Suprapubic skin (tissue), 4 donors: Measurements from ENCODE around the gene CFAP99. TPM values are rescaled to one million over a fixed set of nuclear protein-coding genes. Genes with fewer than 3 reads are reported as not detected.

Experiments used
- DNase-seq, 2 donors: peaks; one replicate each; pipeline ENCODE4 v3.0.0-alpha.2; 2019; ENCODE audit warnings: low spot score in 2 of 2
- H3K27ac ChIP-seq: fragments of 200-600 bp; sonication (generic); one replicate; pipeline ENCODE4 v1.5.1; 2019
- H3K27me3 ChIP-seq: fragments of 200-600 bp; sonication (generic); one replicate; pipeline ENCODE4 v1.5.1; 2019
- H3K36me3 ChIP-seq: fragments of 200-600 bp; sonication (generic); one replicate; pipeline ENCODE4 v1.5.1; 2019
- H3K4me1 ChIP-seq: fragments of 200-600 bp; sonication (generic); one replicate; pipeline ENCODE4 v1.5.1; 2019
- H3K4me3 ChIP-seq: fragments of 200-600 bp; sonication (generic); one replicate; pipeline ENCODE4 v1.5.1; 2019; ENCODE audit warnings: mild to moderate bottlenecking
- H3K9me3 ChIP-seq: fragments of 200-600 bp; sonication (generic); one replicate; pipeline ENCODE4 v1.5.1; 2019
- EP300 ChIP-seq: sonication (generic); formaldehyde crosslinking; IDR thresholded peaks from one replicate; pipeline ENCODE4 v1.6.1; 2017; ENCODE audit warnings: antibody characterized with exemption
- POLR2A ChIP-seq, 2 donors: fragments of 450-650 bp; IDR thresholded peaks; one replicate each; pipeline ENCODE4 v1.6.1; 2017; ENCODE audit warnings: antibody characterized with exemption in 2 of 2, mild to moderate bottlenecking in 2 of 2, moderate library complexity in 2 of 2
- POLR2AphosphoS5 ChIP-seq, 3 donors: sonication (generic); formaldehyde crosslinking; IDR thresholded peaks; one replicate each; pipeline ENCODE4 v1.6.1; 2017; ENCODE audit warnings: antibody characterized with exemption in 3 of 3
- WGBS: methylation state at CpG from one replicate; pipeline ENCODE4 v1.1.5; 2018; 5-methylcytosine and 5-hydroxymethylcytosine counted together
- total RNA-seq, 4 donors: library from RNA; depleted of rRNA; stranded (reverse); fragments of >200 nt; gene quantifications; one replicate each; pipeline ENCODE4 v1.1.0, GENCODE V29; 2016
- TF ChIP-seq, protein P1 (sequence below), 2 donors: fragments of 200-600 bp in 1 of 2; fragments of 450-650 bp in 1 of 2; sonication (generic) in 1 of 2; IDR thresholded peaks; one replicate each; pipeline ENCODE4 v1.5.1; 2016 to 2019; ENCODE audit warnings: antibody characterized with exemption in 2 of 2, mild to moderate bottlenecking in 1 of 2, moderate library complexity in 1 of 2

The CFAP99 gene
- total RNA-seq, 4 donors from 2014 or later: not detected

DNA sequence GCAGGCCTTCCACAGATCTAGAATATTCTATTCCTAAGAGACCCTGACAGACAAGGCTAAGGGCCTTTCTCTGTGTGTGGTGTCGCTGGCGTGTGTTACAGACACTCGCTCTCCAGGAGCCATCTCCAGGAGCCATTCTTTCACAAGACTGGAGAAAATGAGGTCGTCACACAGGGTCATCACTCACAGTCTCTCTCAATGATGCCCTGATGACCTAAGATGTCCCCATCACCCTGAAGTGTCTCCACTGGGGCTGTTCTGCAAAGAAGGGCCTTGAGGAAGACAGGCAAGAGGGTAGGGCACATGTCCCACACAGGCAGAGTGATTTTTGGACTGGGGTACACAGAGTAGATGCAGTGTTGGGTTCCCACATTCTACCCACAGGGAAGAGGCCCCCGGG is 35.0 kb upstream of the CFAP99 start:
- no peaks in the 10 kb centered on the region for H3K9me3 ChIP-seq
- no peak overlapping the region for H3K4me3 ChIP-seq
- H3K27me3 ChIP-seq: no peaks in the 10 kb centered on the region
- no peak overlapping the region for H3K27ac ChIP-seq
- peaks cover 2% of the 10 kb centered on the region for H3K4me1 ChIP-seq
- 95% methylated on average over 5 of the region's 5 CpGs for WGBS
- H3K36me3 ChIP-seq: no peaks in the 10 kb centered on the region
- TF ChIP-seq EP300 (no peak), POLR2A (IDR thresholded peaks at IDR 0.05) (no peak)
- TF ChIP-seq, protein P1, sequence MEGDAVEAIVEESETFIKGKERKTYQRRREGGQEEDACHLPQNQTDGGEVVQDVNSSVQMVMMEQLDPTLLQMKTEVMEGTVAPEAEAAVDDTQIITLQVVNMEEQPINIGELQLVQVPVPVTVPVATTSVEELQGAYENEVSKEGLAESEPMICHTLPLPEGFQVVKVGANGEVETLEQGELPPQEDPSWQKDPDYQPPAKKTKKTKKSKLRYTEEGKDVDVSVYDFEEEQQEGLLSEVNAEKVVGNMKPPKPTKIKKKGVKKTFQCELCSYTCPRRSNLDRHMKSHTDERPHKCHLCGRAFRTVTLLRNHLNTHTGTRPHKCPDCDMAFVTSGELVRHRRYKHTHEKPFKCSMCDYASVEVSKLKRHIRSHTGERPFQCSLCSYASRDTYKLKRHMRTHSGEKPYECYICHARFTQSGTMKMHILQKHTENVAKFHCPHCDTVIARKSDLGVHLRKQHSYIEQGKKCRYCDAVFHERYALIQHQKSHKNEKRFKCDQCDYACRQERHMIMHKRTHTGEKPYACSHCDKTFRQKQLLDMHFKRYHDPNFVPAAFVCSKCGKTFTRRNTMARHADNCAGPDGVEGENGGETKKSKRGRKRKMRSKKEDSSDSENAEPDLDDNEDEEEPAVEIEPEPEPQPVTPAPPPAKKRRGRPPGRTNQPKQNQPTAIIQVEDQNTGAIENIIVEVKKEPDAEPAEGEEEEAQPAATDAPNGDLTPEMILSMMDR (IDR thresholded peaks at IDR 0.05): no peak
- no peak for DNase-seq

- no peak overlapping the region for H3K4me3 ChIP-seq
- DNase-seq: no peak
- H3K4me1 ChIP-seq: peaks cover 6% of the 10 kb centered on the region
- no peaks in the 10 kb centered on the region for H3K9me3 ChIP-seq
- H3K27ac ChIP-seq: no peak overlapping the region
- TF ChIP-seq POLR2AphosphoS5 (IDR thresholded peaks at IDR 0.05): no peak
- TF ChIP-seq EP300: no peak
- TF ChIP-seq, protein P1 (IDR thresholded peaks at IDR 0.05): no peak
- TF ChIP-seq POLR2A (IDR thresholded peaks at IDR 0.05): no peak
- 74% methylated on average over 6 of the region's 6 CpGs for WGBS
- no peaks in the 10 kb centered on the region for H3K27me3 ChIP-seq
- no peaks in the 10 kb centered on the region for H3K36me3 ChIP-seq
Measured at GRCh38 chr4:2384245-2384644, 34.5 kb upstream of the CFAP99 start.

DNA sequence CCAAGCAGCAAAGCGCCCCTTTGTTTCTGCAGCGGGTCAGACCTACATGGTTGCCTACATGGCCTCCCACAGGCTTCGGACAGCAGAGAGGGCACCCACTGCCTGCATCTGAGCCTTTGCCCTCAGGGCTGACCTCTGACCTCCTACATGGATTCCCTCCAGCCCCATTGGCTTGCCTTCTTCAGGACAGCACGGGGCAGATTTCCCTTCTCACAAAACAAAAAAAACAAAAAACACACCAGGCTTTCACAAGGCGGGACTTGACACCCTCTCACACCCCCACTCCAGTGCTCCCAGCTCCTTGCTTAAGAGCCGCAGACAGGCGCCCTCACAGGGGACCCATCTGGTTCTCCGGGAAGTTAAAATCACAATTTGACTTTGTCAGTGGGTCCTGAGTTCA is 33.2 kb upstream of the CFAP99 start:
- Histone ChIP-seq H3K9me3 (no peaks in the 10 kb centered on the region), H3K27ac (no peak overlapping the region), H3K4me3 (no peak overlapping the region), H3K27me3 (no peaks in the 10 kb centered on the region), H3K4me1 (peaks cover 6% of the 10 kb centered on the region), H3K36me3 (no peaks in the 10 kb centered on the region)
- TF ChIP-seq POLR2A (IDR thresholded peaks at IDR 0.05) (no peak), POLR2AphosphoS5 (IDR thresholded peaks at IDR 0.05) (no peak), EP300 (no peak)
- TF ChIP-seq, protein P1 (IDR thresholded peaks at IDR 0.05): no peak
- DNase-seq: no peak
- 89% methylated on average over 8 of the region's 8 CpGs for WGBS

DNA sequence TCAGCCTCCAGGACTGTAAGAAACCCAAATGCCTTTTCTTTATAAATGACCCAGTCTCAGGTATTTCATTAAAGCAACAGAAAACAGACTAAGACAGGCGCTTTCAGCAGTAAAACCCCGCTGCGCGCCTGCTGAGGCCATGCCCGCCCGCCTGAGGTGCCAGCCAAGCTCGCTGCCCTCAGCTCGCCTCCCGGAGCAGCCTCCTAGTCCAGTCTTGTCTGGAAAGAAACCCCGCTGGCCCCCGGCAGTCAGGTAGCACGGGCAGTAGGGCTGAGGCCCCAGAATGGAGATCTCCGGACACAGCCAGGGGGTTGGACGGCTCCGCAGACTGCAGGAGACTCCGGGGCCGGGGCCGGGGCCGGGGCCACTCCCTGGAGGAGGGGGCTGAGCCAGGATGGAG is 32.0 kb upstream of the CFAP99 start:
- Histone ChIP-seq H3K27me3 (no peaks in the 10 kb centered on the region), H3K36me3 (no peaks in the 10 kb centered on the region), H3K27ac (no peak overlapping the region), H3K9me3 (no peaks in the 10 kb centered on the region), H3K4me3 (no peak overlapping the region), H3K4me1 (peaks cover 6% of the 10 kb centered on the region)
- TF ChIP-seq EP300: no peak
- TF ChIP-seq, protein P1 (IDR thresholded peaks at IDR 0.05): no peak
- TF ChIP-seq POLR2AphosphoS5 (IDR thresholded peaks at IDR 0.05): no peak
- TF ChIP-seq POLR2A (IDR thresholded peaks at IDR 0.05): no peak
- no peak for DNase-seq
- 89% methylated on average over 9 of the region's 19 CpGs for WGBS

DNA sequence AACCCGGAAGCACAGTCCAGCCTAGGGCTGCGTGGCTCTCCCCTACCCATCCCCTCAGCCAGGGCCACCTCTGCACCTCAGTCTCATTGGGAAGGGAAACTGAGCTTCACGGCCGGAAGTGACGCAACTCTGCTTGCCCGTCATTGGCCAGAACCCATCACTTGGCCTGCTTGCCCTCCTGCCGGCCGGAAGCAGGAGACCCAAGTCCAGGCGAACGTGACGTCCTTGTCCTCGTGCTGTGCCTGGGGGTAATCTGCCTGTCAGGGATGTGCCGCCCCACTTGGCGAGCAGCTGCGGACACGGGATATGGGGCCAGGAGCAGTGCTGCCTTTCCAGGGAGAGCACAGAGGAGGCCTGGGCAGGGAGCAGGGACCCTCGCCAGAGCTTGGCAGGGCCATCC is 31.5 kb upstream of the CFAP99 start:
- Histone ChIP-seq H3K27ac (no peak overlapping the region), H3K4me1 (peaks cover 6% of the 10 kb centered on the region), H3K4me3 (no peak overlapping the region), H3K9me3 (no peaks in the 10 kb centered on the region), H3K27me3 (no peaks in the 10 kb centered on the region), H3K36me3 (no peaks in the 10 kb centered on the region)
- DNase-seq: no peak
- WGBS: 96% methylated on average over 8 of the region's 17 CpGs
- TF ChIP-seq EP300 (no peak), POLR2AphosphoS5 (IDR thresholded peaks at IDR 0.05) (no peak), POLR2A (IDR thresholded peaks at IDR 0.05) (no peak)
- TF ChIP-seq, protein P1 (IDR thresholded peaks at IDR 0.05): no peak
